Ishikawa (cell line): Measurements from ENCODE around the gene PTPN14.

Experiments
- CEBPB ChIP-seq: IDR thresholded peaks from 2 replicates; pipeline ENCODE4 v1.6.1; 2012
- CREB1 ChIP-seq: IDR thresholded peaks from 2 replicates; pipeline ENCODE4 v1.6.1; 2012; ENCODE audit warnings: low read depth
- EGR1 ChIP-seq: IDR thresholded peaks from 2 replicates; pipeline ENCODE4 v1.6.1; 2012
- EP300 ChIP-seq: IDR thresholded peaks from 2 replicates; pipeline ENCODE4 v1.6.1; 2012; ENCODE audit warnings: borderline replicate concordance
- FOXM1 ChIP-seq: IDR thresholded peaks from 2 replicates; pipeline ENCODE4 v1.6.1; 2012; ENCODE audit warnings: low read depth, borderline replicate concordance
- NFIC ChIP-seq: IDR thresholded peaks from 2 replicates; pipeline ENCODE4 v1.6.1; 2012
- RAD21 ChIP-seq: IDR thresholded peaks from 2 replicates; pipeline ENCODE4 v1.6.1; 2012; ENCODE audit warnings: low read depth
- TAF1 ChIP-seq: IDR thresholded peaks from 2 replicates; pipeline ENCODE4 v1.6.1; 2012; ENCODE audit warnings: low read depth, mild to moderate bottlenecking
- TCF12 ChIP-seq: IDR thresholded peaks from 2 replicates; pipeline ENCODE4 v1.6.1; 2012; ENCODE audit warnings: low read depth
- TEAD4 ChIP-seq: IDR thresholded peaks from 2 replicates; pipeline ENCODE4 v1.6.1; 2012
- YY1 ChIP-seq: IDR thresholded peaks from 2 replicates; pipeline ENCODE4 v1.6.1; 2012; ENCODE audit warnings: low read depth
- ZBTB7A ChIP-seq: IDR thresholded peaks from 2 replicates; pipeline ENCODE4 v1.6.1; 2012; ENCODE audit warnings: low read depth
- TF ChIP-seq, protein P1 (sequence below): IDR thresholded peaks from 2 replicates; pipeline ENCODE4 v1.6.1; 2012; ENCODE audit warnings: low read depth, mild to moderate bottlenecking
- TF ChIP-seq, protein P2 (sequence below): IDR thresholded peaks from 2 replicates; pipeline ENCODE4 v1.6.1; 2012
- TF ChIP-seq, protein P3 (sequence below): IDR thresholded peaks from 2 replicates; pipeline ENCODE4 v1.6.1; 2012

The PTPN14 gene

DNA sequence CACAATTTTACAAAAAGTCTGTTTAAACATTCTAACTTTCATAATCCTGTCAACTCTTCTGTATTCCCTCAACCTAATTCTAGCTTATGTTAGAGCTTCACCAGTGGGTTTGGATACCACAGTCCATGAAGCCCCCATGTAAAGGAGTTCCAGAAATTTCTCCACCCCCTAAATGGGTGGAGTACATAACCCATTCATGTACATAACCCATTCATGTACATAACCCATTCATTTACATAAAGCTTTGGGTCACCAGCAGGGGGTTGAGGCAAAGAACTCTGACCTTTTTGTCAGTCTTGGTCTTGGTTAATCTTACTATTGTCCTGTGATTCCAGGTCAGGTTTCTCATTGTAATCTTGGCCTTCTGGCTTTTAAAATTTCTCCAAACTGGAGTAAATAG is 208.9 kb downstream of the PTPN14 start:
- TF ChIP-seq CEBPB: no peak
- no peak for TF ChIP-seq RAD21
- TF ChIP-seq TEAD4: no peak
- TF ChIP-seq, protein P1, sequence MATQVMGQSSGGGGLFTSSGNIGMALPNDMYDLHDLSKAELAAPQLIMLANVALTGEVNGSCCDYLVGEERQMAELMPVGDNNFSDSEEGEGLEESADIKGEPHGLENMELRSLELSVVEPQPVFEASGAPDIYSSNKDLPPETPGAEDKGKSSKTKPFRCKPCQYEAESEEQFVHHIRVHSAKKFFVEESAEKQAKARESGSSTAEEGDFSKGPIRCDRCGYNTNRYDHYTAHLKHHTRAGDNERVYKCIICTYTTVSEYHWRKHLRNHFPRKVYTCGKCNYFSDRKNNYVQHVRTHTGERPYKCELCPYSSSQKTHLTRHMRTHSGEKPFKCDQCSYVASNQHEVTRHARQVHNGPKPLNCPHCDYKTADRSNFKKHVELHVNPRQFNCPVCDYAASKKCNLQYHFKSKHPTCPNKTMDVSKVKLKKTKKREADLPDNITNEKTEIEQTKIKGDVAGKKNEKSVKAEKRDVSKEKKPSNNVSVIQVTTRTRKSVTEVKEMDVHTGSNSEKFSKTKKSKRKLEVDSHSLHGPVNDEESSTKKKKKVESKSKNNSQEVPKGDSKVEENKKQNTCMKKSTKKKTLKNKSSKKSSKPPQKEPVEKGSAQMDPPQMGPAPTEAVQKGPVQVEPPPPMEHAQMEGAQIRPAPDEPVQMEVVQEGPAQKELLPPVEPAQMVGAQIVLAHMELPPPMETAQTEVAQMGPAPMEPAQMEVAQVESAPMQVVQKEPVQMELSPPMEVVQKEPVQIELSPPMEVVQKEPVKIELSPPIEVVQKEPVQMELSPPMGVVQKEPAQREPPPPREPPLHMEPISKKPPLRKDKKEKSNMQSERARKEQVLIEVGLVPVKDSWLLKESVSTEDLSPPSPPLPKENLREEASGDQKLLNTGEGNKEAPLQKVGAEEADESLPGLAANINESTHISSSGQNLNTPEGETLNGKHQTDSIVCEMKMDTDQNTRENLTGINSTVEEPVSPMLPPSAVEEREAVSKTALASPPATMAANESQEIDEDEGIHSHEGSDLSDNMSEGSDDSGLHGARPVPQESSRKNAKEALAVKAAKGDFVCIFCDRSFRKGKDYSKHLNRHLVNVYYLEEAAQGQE: no peak
- TF ChIP-seq NFIC: no peak
- TF ChIP-seq, protein P2, sequence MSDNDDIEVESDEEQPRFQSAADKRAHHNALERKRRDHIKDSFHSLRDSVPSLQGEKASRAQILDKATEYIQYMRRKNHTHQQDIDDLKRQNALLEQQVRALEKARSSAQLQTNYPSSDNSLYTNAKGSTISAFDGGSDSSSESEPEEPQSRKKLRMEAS: no peak
- no peak for TF ChIP-seq ZBTB7A
- no peak for TF ChIP-seq FOXM1
- no peak for TF ChIP-seq TCF12
- TF ChIP-seq EP300: no peak
- TF ChIP-seq, protein P3, sequence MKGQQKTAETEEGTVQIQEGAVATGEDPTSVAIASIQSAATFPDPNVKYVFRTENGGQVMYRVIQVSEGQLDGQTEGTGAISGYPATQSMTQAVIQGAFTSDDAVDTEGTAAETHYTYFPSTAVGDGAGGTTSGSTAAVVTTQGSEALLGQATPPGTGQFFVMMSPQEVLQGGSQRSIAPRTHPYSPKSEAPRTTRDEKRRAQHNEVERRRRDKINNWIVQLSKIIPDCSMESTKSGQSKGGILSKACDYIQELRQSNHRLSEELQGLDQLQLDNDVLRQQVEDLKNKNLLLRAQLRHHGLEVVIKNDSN: no peak
- no peak for TF ChIP-seq TAF1
- TF ChIP-seq EGR1: no peak

DNA sequence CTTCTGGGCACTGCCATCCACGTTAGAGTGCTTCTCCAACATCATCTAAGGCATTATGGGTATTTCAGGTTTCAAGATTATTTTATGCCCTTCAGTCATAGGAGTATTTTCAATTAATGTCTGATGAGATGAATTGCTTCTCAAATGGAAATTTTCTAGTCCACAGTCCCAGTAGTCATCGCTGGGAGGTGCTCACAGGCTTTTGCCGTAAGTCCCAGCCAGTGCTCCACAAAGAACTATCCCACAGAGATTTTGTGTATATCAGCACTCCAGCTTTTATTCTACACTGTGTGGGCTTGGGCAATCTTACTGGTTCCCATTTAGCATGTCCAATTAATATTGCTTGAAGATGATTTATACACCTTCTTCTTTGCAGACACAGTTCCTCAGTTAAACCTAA is 209.5 kb downstream of the PTPN14 start:
- TF ChIP-seq YY1: no peak
- no peak for TF ChIP-seq TCF12
- TF ChIP-seq FOXM1: no peak
- TF ChIP-seq EGR1: no peak
- no peak for TF ChIP-seq CEBPB
- TF ChIP-seq RAD21: no peak
- no peak for TF ChIP-seq ZBTB7A
- no peak for TF ChIP-seq NFIC
- TF ChIP-seq, protein P1: no peak
- TF ChIP-seq, protein P3: no peak
- no peak for TF ChIP-seq TAF1
- TF ChIP-seq, protein P2: no peak
- no peak for TF ChIP-seq TEAD4
- TF ChIP-seq EP300: no peak
- TF ChIP-seq CREB1: no peak

DNA sequence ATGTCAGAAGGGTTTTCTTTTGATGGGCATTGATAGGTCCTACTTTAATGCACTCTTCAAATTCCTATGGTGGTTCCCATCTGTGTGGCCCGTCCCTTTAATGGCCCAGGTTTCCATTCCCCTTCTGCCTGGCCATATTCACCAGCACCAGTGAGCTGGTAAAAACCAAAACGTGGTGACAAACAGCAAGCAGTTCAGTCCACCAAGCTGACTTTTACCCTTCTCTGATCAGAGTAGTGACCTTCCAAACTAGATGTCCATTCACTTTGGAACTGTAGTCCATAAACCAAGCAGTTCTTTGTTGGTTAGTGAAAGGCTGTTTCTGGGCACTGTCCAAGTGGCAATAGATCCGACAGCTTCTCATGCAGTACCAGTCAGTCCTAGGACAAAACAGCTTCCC is 209.9 kb downstream of the PTPN14 start:
- TF ChIP-seq NFIC: no peak
- TF ChIP-seq, protein P3: no peak
- no peak for TF ChIP-seq FOXM1
- TF ChIP-seq TAF1: no peak
- TF ChIP-seq CEBPB: no peak
- no peak for TF ChIP-seq TCF12

DNA sequence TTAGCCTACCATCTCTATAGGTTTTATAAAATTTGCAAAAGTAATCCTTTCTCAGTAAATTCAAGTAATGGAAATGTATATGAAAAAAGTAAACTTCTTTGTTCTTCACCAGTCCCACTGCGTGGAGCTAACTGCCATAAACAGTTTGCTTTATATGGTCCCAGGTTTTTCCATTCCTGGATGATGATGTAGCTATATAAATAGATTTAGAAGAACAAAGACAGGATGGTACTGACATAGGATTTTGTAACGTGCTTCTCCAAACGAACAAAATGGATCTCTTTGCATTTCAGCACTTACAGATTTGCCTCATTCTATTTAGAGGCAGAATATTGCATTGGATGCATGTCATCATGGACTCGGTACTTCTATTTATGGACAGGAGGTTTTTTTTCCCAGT is 213.2 kb downstream of the PTPN14 start:
- no peak for TF ChIP-seq ZBTB7A
- no peak for TF ChIP-seq TCF12
- no peak for TF ChIP-seq TEAD4
- no peak for TF ChIP-seq EP300
- no peak for TF ChIP-seq NFIC
- TF ChIP-seq, protein P2: no peak
- no peak for TF ChIP-seq FOXM1
- TF ChIP-seq, protein P1: no peak
- no peak for TF ChIP-seq YY1
- no peak for TF ChIP-seq TAF1
- no peak for TF ChIP-seq EGR1
